HG02840 (cell line): ENCODE results near the gene SPHK2.
"Not testable (repeated sequence)": the region's sequence is repeated elsewhere in the genome, so short reads cannot be mapped to it uniquely, and the experiment has no call there.

Source experiments
- ATAC-seq: cut with Tn5 transposase; IDR thresholded peaks from one replicate; pipeline ENCODE4 v1.9.1; 2021; ENCODE audit warnings: mild to moderate bottlenecking, moderate library complexity, moderate number of reproducible peaks; ENCODE audit not compliant: unreplicated experiment, low FRiP score

SPHK2 gene

GRCh38 chr19:48618916-48619691 is at the start of gene SPHK2, which contains the start of gene RPL18:
SPHK2 (plus strand) TSS chr19:48619506; CDS start chr19:48620515, 1,009 bp downstream.
RPL18 (minus strand) TSS chr19:48619178; CDS start chr19:48619143, 35 bp downstream.
- peak; percentile 85 for ATAC-seq

GRCh38 chr19:48569814-48570213 is 49.5 kb upstream of the SPHK2 start:
- ATAC-seq, result no peak

DNA sequence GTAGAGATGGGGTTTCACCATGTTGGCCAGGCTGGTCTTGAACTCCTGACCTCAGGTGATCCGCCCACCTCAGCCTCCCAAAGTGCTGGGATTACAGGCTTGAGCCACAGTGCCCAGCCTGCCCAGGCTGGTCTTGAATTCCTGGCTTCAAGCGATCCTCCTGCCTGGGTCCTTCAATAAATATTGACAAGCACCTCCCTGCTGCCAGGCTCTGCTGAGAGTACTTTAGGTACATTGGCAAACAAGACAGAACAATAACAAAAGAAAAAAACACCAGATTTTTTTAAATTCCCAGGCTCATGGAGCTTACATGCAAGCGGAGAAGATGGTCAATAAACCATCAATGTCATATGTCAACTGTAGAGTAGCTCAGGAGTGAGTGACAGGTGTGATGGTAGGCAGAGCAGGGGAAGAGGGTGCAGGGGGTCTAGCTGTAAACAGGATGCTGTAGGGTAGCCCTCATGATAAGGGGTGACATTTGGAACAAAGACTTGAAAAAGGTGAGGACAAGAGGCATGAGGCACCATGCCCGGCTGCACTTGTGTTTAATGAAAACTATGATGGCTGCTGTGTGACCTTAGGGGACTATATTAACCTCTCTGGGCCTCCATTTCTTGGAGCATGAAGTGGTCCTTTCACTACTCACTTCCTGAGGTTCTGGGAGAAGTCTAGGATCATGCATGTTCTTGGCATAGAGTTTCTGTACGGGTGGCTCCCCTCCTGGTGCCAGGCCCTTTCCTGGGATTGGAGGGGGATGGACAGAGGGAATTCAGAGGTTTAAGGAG is 47.7 kb upstream of the SPHK2 start:
- ATAC-seq, result no peak

DNA sequence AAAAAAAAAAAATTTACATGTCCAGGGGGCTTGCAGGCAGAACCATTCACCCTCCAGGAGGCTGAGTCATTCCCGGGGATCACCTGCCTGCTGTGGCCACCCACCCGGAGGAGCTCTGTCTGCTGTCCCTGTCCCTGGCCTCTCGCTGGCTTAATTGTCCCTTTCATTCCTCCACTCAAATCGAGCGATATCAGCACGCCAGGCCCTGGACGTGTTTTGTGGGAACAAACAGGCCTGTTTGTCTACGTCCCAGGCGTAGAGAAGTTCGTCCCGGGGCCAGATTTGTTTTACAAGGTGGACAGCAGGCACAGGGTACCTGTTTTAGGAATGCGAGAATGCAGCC is 46.2 kb upstream of the SPHK2 start:
- no peak for ATAC-seq

GRCh38 chr19:48575931-48576622 is 43.2 kb upstream of the SPHK2 start:
- no peak for ATAC-seq

DNA sequence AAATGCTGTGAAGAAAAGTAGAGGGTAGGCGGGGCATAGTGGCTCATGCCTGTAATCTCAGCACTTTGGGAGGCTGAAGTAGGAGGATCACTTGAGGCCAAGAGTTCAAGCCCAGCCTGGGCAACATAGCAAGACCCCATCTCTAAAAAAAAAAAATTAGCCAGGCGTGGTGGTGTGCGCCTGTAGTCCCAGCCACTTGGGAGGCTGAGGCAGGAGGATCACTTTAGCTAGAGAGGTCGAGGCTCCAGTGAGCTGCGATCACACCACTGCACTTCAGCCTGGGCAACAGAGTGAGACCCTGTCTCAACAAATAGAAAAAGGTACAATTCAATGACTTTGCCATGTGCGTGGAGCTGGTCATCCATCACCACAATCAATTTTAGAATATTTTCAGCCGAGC is 41.4 kb upstream of the SPHK2 start:
- not testable (repeated sequence) for ATAC-seq

- ATAC-seq, result no peak
These were observed 40.4 kb upstream of the SPHK2 start for GRCh38 chr19:48578891-48579290.

DNA sequence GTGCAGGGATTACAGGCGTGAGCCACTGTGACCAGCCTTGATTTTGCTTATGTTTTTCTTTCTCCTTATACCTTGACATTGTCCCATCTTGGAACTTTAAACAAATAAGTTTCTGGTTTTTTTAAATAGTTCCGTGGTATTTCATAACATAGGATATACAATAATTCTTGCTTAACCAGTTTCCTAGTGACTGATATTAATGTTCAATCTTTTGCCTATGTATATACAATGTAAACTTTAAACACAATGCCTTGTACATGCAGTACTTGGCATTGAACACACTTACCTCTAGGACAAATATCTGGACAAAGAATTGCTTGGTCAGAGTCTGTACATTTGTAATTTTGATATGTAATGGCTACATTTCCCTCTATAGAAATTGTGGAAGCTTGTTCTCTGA is 37.1 kb upstream of the SPHK2 start:
- ATAC-seq, result no peak

DNA sequence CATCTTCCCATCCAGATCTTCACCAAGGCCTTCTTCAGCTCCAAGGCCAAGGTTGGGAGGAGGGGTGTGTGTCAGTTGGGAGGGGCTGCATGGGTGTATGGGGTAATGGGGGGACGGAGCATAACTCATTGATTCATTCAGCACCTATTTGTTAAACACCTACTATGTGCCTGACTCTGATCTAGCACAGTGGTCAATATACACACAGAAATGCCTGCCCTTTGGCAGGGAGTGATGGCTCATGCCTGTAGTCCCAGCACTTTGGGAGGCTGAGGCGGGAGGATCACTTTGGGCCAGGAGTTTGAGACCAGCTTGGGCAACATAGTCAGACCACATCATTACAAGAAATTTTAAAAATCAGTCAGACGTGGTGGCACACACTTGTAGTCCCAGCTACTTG is 31.9 kb upstream of the SPHK2 start:
- ATAC-seq, result no peak

DNA sequence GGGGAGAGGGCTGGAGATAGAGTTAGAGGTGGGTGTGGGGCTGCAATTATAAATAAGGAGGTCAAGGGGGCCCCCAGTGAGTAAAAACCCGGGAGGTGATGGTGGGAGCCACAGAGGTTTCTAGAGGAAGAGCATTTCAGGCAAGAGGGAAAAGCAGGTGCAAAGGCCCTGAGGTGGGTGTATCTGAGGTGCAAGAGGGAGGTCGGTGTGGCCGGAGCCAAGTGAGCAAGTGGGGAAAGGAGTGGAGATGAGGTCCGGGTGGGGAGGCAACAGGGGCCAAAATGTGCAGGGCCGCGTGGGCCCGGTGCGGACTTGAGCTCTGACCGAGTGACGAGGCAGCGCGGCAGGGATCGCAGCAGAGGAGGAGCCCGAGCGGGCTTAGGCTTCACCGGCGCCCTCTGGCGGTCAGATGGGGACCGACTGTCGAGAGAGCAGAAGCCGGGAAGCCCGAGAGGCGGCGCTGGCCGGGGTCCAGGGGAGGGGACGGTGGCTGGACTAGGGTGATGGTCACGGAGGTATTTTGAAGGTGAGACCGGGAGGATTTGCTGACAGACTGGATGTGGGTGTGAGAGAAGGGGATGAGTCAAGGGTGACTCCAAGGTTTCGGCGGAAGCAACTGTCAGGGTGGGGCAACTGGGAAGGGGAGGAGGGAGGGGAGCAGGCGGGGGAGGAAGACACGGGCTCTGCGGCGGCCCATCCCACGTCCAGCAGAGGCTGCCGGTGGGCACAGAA is 30.5 kb upstream of the SPHK2 start:
- ATAC-seq, result no peak

DNA sequence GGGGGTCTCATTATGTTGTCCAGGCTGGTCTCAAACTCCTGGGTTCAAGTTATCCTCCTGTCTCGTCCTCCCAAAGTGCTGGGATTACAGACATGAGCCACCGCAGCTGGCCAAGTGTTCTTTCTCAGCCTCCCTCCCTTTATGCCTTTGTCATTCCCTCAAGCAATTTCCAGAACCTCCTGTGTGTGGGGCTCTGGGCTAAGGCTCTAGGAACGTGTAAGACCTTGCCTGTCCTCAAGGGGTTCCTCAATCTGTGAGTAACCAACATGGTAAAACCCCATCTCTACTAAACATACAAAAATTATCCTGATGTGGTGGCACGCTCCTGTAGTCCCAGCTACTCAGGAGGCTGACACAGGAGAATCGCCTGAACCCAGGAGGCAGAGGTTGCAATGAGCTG is 28.3 kb upstream of the SPHK2 start:
- no peak for ATAC-seq

GRCh38 chr19:48595171-48595570 is 24.1 kb upstream of the SPHK2 start:
- ATAC-seq, result no peak

GRCh38 chr19:48595833-48596232 is 23.5 kb upstream of the SPHK2 start:
- no peak for ATAC-seq

- ATAC-seq, result no peak
These were observed 23.1 kb upstream of the SPHK2 start for GRCh38 chr19:48596237-48596636.

DNA sequence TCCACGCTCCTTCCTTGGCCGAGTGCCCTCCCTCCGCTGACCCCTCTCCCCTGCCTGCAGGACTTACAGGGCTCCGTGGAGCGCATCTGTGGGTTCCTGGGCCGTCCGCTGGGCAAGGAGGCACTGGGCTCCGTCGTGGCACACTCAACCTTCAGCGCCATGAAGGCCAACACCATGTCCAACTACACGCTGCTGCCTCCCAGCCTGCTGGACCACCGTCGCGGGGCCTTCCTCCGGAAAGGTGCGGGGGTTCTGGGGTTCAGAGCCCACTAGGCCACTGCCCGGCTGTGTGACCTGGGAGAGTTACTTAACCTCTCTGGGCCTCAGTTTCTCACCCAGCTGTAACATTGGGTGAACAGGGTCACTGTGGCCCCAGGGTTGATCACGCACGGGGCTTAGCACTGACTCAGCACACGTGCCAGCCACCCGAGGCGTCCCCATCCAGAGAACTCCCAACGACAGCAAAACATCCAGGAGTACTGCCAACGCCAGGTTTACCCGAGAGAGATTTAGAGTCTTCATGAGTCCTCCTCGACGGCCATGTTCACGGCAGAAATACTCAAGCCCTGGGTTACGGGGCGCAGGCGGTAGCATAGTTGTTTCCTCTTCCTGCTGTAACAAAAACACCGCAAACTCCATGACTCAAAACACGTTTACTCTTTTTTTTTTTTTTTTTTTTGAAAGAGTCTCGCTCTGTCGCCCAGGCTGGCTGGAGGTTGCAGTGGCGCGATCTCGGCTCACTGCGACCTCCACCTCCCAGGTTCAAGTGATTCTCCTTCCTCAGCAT is 22.4 kb upstream of the SPHK2 start:
- no peak for ATAC-seq

DNA sequence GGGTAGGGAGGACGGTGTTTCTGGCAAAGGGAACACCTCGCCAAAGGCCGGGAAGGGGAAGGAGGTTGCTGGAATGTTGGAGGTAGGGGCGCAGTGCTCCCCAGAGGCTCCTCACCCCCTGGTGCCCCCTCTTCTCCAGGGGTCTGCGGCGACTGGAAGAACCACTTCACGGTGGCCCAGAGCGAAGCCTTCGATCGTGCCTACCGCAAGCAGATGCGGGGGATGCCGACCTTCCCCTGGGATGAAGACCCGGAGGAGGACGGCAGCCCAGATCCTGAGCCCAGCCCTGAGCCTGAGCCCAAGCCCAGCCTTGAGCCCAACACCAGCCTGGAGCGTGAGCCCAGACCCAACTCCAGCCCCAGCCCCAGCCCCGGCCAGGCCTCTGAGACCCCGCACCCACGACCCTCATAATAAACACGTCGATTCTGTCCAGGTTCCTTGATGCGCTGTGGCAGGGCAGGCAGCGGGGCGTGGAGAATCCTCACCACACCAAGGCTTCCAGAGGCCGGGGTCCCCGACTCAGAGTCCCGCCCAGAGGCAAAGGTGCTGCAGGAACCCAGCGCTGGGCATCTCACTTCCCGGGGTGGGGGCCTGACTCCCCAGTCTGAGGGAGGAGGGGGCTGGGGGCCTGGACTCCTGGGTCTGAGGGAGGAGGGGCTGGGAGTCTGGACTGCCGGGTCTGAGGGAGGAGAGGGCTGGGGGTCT is 20.2 kb upstream of the SPHK2 start:
- no peak for ATAC-seq

- no peak for ATAC-seq
These were observed 18.5 kb upstream of the SPHK2 start for GRCh38 chr19:48600679-48601417.

DNA sequence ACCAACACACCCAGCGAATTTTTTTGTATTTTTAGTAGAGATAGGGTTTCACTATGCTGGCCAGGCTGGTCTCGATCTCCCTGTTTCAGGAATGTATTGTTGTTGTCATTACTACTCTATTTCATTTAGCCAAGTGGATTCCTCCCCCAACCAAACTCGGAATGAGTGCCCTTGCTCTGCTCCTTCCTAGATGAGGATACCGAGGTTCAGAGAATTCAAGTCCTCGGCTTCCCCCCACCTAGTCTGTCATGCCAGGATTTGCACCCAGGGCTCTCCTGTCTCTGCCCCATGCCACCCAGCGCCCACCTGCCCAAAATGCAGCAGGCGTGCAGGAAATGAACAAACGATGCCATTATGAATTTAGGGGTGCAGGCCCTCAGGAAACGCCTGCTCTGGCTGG is 16.3 kb upstream of the SPHK2 start:
- ATAC-seq, result no peak

DNA sequence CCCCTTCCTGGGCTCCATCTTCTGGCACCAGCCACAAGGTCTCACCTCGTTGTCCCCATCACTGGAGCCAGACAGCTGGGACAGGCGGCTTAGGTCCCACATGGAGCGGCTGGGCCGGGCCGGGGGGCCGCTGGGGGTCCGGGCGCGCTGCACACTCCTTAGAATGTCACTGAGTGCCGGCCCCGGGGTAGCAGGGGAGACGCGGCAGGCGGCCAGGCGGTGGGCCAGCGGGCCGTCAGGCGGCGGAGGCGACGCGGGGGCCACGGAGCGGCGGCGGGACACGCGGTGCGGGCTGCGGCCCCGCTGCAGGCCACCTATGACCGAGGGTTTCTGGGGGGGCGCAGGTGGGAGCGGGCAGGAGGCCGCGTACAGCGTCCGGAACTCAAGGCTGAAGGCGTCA is 15.9 kb upstream of the SPHK2 start:
- ATAC-seq, result no peak
